ENCODE data around the gene ABCA2.

- TF ChIP-seq HDGF (IDR thresholded peaks at IDR 0.05; ENCODE audit: borderline replicate concordance) (no peak), ZNF384 (IDR thresholded peaks at IDR 0.05) (no peak), FOXA1 (IDR thresholded peaks at IDR 0.05) (no peak)
Observed at GRCh38 chr9:136957901-136958300, 70.1 kb downstream of the ABCA2 start.
